NB4 (cell line): Measurements from ENCODE around the gene CXCR2.

Source experiments
- POLR2A ChIP-seq: IDR thresholded peaks from 2 replicates; pipeline ENCODE4 v1.6.1; 2011; ENCODE audit warnings: mild to moderate bottlenecking; ENCODE audit not compliant: insufficient read length; ENCODE audit errors: extremely low read depth
- TF ChIP-seq, protein P1 (sequence below): IDR thresholded peaks from one replicate; pipeline ENCODE4 v1.5.1; 2012; ENCODE audit warnings: low read depth, low read length

DNA sequence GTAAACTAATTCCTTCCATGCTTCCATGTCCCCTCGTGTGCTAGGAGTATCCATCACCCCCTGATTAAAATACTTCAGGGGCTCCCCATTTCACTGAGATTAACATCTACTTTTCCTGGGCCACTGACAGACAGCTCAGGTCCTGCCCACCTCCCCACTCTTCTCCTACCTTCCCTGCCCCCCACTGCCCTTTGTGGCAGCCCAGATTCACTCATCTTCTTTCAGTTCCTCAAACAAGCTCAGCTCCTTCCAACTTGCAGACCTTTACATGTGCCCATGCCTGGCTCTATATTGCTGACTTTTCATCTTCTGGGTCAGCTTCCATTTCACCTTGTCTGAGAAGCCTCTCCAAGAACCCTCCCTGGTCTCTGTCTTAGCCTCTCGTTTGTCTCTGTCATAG is 44.8 kb upstream of the CXCR2 start:
- TF ChIP-seq, protein P1, sequence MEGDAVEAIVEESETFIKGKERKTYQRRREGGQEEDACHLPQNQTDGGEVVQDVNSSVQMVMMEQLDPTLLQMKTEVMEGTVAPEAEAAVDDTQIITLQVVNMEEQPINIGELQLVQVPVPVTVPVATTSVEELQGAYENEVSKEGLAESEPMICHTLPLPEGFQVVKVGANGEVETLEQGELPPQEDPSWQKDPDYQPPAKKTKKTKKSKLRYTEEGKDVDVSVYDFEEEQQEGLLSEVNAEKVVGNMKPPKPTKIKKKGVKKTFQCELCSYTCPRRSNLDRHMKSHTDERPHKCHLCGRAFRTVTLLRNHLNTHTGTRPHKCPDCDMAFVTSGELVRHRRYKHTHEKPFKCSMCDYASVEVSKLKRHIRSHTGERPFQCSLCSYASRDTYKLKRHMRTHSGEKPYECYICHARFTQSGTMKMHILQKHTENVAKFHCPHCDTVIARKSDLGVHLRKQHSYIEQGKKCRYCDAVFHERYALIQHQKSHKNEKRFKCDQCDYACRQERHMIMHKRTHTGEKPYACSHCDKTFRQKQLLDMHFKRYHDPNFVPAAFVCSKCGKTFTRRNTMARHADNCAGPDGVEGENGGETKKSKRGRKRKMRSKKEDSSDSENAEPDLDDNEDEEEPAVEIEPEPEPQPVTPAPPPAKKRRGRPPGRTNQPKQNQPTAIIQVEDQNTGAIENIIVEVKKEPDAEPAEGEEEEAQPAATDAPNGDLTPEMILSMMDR: no peak
- no peak for TF ChIP-seq POLR2A
